WI38 (cell line): ENCODE results near the gene TBRG4.

Experiments used
- H3K4me3 ChIP-seq: 2 replicates; pipeline ENCODE4 v1.5.1; 2011; ENCODE audit warnings: low read depth, mild to moderate bottlenecking, control low read depth, low read length
- CTCF ChIP-seq: IDR thresholded peaks from 2 replicates; pipeline ENCODE4 v1.5.1; 2012; ENCODE audit warnings: low read depth, mild to moderate bottlenecking, control low read depth, low read length

TBRG4 gene

GRCh38 chr7:45057878-45058277, 53.6 kb downstream of the TBRG4 start:
- no peak for TF ChIP-seq CTCF
- H3K4me3 ChIP-seq: no peak overlapping the region

GRCh38 chr7:45055594-45056219, 55.8 kb downstream of the TBRG4 start:
- no peak overlapping the region for H3K4me3 ChIP-seq
- TF ChIP-seq CTCF: no peak

DNA sequence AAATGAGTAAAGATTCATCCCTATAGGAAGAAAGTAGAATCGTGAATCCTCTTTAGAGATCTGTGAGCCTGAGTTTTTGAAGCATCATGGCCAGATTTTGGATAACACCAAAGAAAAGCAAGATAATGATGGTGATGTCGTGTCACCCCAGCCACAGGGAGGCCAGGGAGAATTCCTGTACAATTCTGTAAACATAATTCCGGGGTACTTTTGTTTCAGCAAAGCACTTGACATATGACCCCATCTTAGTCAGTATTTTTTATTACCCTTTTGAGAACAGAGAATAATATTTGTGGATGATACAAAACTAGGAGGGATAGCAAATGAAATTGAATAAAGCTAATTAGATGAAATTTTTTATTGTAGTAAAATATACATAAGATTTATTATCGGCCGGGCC, 56.5 kb downstream of the TBRG4 start:
- H3K4me3 ChIP-seq: no peak overlapping the region
- no peak for TF ChIP-seq CTCF

DNA sequence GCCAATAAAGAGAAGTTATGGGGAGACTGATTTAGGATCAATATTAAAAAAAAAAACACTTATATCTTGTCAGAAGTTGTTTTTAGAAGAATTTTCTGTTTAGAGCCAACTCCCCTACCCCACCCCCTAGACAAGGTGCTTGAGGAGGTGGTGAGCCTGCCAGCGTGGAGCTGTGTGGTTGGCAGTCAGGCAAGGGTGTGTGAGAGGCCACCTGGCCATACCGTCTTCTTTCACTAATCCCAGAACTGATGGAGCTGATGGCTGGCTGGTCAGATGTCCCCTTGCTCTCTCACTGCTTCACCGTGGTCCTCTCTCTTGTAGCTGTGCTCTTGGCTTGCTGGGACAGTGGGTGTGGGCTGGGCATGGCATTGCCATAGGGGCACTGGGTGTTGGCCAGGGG, 57.1 kb downstream of the TBRG4 start:
- no peak for TF ChIP-seq CTCF
- H3K4me3 ChIP-seq: no peak overlapping the region

GRCh38 chr7:45053941-45054340, 57.6 kb downstream of the TBRG4 start:
- TF ChIP-seq CTCF: no peak

DNA sequence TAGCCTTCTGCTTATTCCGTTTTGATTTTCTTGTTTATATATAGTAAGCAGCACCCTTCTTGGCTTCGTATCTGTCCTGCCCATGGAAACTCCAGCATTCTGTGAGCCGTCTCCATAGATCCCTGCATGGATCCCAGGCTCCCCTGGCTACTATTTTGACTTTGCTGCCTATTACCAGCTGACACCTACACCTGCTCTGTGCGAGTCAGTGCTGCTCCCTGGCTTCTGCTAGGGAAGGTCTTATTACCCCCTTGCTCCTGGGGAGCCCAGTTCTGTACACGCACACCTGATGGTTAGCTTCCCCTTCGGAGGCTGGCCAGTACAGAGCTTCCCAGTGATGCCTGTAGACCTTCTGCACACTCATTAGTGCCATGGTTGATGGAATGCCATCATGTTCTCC, 58.1 kb downstream of the TBRG4 start:
- no peak overlapping the region for H3K4me3 ChIP-seq
- TF ChIP-seq CTCF: no peak

More at GRCh38 chr7:45053941-45054340, 57.6 kb downstream of the TBRG4 start:
- no peak overlapping the region for H3K4me3 ChIP-seq

DNA sequence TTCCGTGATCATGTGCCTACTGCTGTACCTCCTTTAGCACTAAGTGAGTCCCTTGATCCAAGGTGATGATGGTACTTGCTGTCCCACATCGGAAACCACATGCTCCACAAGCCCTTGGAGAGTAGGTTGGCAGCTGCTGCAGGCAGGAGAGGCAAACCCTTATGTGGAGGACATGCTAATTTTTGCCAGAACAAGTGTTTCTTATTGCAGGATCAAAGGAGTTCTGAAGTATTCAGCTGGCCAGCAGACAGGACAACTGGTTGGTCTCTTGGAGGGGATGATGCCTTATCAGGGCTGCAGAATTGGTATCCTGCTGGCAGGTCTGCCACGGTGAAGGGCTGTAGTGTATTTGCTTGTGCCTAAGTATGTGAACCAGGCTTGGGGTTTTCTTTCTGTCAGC, 59.5 kb downstream of the TBRG4 start:
- H3K4me3 ChIP-seq: no peak overlapping the region
- no peak for TF ChIP-seq CTCF
